Fibroblast of the aortic adventitia (primary cell): ENCODE measurements around the gene UROS. TPM values are rescaled to one million over a fixed set of nuclear protein-coding genes. Genes with fewer than 3 reads are reported as not detected.

Experiments
- DNase-seq: peaks from one replicate; pipeline ENCODE4 v3.0.0-alpha.2; 2010; ENCODE audit warnings: low read depth
- H3K4me3 ChIP-seq: 2 replicates; pipeline ENCODE4 v1.5.1; 2011; ENCODE audit warnings: low read depth, mild to moderate bottlenecking, control low read depth, low read length, moderate library complexity
- CTCF ChIP-seq: IDR thresholded peaks from 2 replicates; pipeline ENCODE4 v1.5.1; 2011; ENCODE audit warnings: mild to moderate bottlenecking, low read length, control low read depth, inconsistent platforms; ENCODE audit not compliant: insufficient read depth
- total RNA-seq: library from RNA; depleted of rRNA; stranded (reverse); fragments of >200 nt; gene quantifications from 2 replicates; pipeline ENCODE4 v1.2.3, GENCODE V29; 2012; ENCODE audit warnings: low replicate concordance

The UROS gene
- total RNA-seq, 1 donor, result 74.7 TPM

GRCh38 chr10:125857185-125857760 is 34.2 kb upstream of the UROS start:
- TF ChIP-seq CTCF, result no peak
- no peak overlapping the region for H3K4me3 ChIP-seq
- DNase-seq, result no peak

GRCh38 chr10:125852487-125852886 is 29.4 kb upstream of the UROS start:
- no peak for TF ChIP-seq CTCF
- no peak overlapping the region for H3K4me3 ChIP-seq
- no peak for DNase-seq

- no peak overlapping the region for H3K4me3 ChIP-seq
- TF ChIP-seq CTCF, result no peak
- DNase-seq, result no peak
These were observed 28.0 kb upstream of the UROS start for GRCh38 chr10:125850766-125851731.

GRCh38 chr10:125849448-125849847 is 26.4 kb upstream of the UROS start:
- TF ChIP-seq CTCF, result no peak
- DNase-seq, result no peak
- H3K4me3 ChIP-seq, result no peak overlapping the region

GRCh38 chr10:125848857-125849256 is 25.8 kb upstream of the UROS start:
- TF ChIP-seq CTCF, result no peak
- no peak for DNase-seq
- no peak overlapping the region for H3K4me3 ChIP-seq

- no peak for TF ChIP-seq CTCF
- DNase-seq, result no peak
- H3K4me3 ChIP-seq, result no peak overlapping the region
These were observed 25.3 kb upstream of the UROS start for GRCh38 chr10:125848371-125848770.
